Measurements from ENCODE around the gene IER5L.
A peak's percentile ranks its signal among the peaks of the same experiment; 100 is the strongest.
"Not testable (repeated sequence)": the region's sequence is repeated elsewhere in the genome, so short reads cannot be mapped to it uniquely, and the experiment has no call there.

The IER5L gene

GRCh38 chr9:129178568-129179382, 714 bp upstream of the IER5L start:
- DNase-seq (ENCODE audit: low spot score), result no peak

GRCh38 chr9:129177443-129177790, 644 bp downstream of the IER5L start:
- DNase-seq (ENCODE audit: low spot score), result no peak

DNA sequence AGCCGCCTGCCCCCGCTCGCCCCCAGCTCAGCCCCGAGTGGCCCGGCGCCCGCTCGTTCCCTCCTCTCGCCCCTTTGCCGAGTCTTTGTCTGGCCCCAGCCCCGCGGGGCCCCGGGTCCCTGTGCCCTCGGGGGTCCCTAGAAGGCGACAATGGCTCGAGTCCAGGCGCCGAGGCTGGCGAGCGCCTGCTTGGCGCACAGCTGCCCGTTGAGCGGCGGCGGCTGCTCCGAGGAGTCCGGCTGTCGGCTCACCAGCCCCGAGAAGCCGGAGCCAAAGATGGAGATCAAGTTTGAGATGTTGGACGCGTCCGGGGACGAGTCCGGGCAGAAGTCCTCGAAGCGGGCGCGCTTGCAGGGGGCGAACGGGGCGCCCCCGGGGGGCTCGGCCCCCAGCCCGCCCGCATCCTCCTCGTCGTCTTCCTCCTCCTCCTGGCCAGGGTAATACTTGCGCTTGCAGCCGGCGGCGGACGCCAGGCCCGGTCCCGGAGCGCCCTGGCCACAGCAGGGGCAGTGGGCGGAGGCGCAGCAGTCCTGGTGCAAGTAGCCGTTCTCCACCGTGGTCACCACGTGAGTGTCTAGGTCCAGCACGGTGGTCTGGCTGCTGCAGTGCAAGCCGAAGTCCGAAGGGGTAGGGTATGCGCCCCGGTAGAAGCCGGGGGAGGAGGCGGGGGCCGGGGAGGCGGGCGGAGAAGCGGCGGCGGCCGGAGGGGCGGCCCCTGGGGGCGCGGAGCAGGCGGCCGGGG, 1.2 kb downstream of the IER5L start:
- no peak for DNase-seq (ENCODE audit: low spot score)

DNA sequence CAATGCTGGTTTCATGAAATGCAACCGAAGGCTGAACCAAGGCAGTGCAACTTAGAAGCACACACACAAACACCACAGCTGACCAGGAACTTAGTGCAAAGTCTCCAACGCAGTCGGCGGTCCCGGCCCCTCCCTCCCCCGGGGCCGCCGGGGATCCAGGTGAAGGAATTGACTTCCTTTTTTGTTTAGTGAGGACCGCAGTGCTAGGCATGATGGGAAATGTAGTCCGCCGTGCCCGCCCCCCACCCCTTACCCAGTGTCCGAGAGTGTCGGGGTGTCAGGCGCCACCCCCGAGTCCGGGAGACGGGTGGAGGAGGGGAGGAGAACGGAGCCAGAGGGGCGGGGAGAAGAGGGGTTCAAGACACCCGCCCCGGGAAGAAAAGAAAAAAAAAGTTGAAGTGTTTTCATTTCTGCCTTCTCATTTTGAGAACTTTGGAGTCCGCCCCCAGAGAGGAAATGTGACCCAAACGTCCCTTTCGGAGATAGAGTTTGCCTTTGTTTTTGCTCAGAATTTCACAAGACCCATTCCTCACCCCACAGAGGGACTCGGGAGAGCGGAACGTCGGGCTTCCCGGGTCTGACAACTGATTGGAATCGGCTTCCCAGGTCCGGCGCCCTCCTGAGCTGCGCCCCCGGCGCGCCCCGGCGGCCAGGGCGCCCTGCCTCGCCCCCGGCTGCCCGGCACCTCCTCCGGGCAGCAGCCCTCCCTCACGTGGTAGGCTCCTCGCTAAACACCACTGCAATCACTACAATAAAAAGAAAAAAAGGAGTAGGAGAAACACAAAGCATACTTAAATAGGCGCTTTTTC, 2.0 kb downstream of the IER5L start:
- peak; percentile 93 for DNase-seq (ENCODE audit: low spot score)

DNA sequence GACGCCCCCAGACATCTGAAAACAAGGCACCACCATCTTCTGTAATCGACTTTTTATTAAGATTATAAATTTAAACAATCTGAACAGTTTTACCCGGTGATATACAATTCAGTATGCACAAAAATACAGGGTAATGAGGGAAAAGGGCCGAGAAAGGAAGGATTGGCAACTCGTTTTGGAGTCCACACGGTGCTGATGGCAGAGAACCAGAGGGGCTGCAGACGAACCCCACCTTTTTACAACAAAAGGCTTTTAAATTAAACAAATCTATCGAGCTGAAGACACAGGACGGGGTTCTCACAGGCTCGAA, 2.6 kb downstream of the IER5L start:
- no peak for DNase-seq (ENCODE audit: low spot score)

GRCh38 chr9:129174724-129175514, 3.1 kb downstream of the IER5L start:
- peak; percentile 84 for DNase-seq (ENCODE audit: low spot score)

GRCh38 chr9:129174102-129174723, 3.8 kb downstream of the IER5L start:
- DNase-seq (ENCODE audit: low spot score), result peak; percentile 93

- DNase-seq (ENCODE audit: low spot score), result no peak
Measured at GRCh38 chr9:129173296-129174101, 4.6 kb downstream of the IER5L start.

- DNase-seq (ENCODE audit: low spot score), result no peak
Measured at GRCh38 chr9:129172816-129173215, 5.2 kb downstream of the IER5L start.

GRCh38 chr9:129171993-129172751, 5.9 kb downstream of the IER5L start:
- DNase-seq (ENCODE audit: low spot score), result no peak

GRCh38 chr9:129170229-129170628, 7.8 kb downstream of the IER5L start:
- no peak for DNase-seq (ENCODE audit: low spot score)

GRCh38 chr9:129166623-129167557, 11.2 kb downstream of the IER5L start:
- DNase-seq (ENCODE audit: low spot score), result no peak

- DNase-seq (ENCODE audit: low spot score), result no peak
Measured at GRCh38 chr9:129165198-129165597, 12.9 kb downstream of the IER5L start.

DNA sequence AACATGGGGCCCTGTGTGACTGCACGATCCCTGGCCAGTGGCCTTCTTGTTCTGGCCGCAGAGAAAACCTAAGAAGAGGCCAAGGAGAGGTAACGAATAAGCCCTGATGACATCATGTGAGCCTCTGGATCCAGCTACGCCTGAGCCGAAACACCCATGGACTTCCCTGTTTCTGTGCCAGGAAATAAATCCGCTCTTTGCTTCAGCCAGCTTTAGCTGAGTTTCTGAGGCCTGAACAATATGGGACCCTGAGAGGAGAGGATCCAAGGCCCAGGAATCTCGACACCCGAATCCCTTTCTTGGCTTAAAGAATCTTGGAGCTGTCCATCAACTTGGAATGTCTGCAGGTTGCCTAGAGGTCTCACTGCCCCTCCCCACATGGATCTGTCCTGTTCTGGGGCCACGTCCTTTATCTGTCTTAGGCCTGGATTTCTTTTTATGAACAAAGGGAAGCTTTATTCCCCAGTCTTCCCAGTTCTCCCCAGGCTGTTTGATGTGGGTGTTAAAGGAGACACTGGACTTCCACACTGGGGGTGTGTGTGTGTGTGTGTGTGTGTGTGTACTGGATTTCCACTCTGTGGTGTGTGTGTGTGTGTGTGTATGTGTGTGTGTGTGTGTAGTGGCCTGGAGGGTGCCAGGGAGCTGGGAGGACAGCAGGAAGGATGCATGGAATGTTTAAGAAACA, 13.7 kb downstream of the IER5L start:
- DNase-seq (ENCODE audit: low spot score), result no peak

- DNase-seq (ENCODE audit: low spot score), result no peak
Measured at GRCh38 chr9:129163753-129164152, 14.3 kb downstream of the IER5L start.

- DNase-seq (ENCODE audit: low spot score), result not testable (repeated sequence)
Measured at GRCh38 chr9:129163198-129163670, 14.8 kb downstream of the IER5L start.

GRCh38 chr9:129162497-129163197, 15.4 kb downstream of the IER5L start:
- no peak for DNase-seq (ENCODE audit: low spot score)

DNA sequence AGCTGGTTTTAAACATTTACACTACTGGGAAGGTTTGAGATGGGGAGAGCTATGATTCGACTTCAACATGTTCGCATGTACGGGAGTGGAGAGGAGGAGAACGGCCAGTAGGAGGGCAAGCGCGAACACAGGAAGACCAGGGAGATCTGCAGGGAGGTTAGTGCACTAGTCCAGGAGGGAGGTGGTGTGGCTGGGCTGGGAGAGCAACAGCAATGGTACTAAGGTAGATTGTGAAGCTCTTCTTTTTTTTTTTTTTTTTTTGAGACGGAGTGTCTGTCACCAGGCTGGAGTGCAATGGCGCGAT, 16.6 kb downstream of the IER5L start:
- DNase-seq (ENCODE audit: low spot score), result no peak
